HL-60/S4 (cell line): ENCODE data around the gene CLSTN1.
"Not testable (repeated sequence)": the region's sequence is repeated elsewhere in the genome, so short reads cannot be mapped to it uniquely, and the experiment has no call there.

Experiments
- in situ Hi-C: fragments of 300-500 bp; cut with MboI; formaldehyde crosslinking; loops from 2 replicates; pipeline ENCODE4 v1.14.3; 2022; ENCODE audit warnings: low sequenced_read_pairs

Gene CLSTN1

DNA sequence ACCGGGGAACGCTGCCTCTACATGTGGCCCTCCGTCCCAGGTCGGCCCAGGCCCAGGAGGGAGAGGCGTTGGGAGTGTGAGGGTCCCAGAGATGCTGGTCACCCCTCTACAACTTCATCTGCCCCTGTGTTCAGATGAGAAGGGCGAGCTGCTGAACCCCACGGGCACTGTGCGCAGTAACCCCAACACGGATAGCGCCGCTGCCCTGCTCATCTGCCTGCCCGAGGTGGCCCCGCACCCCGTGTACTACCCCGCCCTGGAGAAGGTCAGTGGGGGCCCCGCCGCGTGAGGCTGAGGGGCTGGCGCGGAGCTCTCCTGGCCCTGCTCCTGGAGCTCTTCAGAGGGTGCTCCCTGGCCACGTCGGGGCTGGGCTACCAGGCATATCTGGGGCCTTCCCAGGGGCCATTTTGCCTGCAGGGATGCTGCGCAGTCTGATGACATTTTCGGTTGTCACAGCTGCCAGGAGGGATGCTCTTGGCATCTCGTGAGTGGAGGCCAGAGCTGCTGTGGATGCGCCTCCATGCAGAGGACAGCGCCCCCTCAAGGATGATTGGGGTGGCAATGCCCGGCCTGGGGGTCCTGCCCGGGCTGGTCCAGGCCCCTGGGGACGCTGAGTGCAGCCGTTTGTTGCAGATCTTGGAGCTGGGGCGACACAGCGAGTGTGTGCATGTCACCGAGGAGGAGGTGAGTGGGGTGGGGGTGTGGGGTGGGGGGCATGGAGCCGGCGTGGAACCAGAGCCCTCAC is 103.6 kb downstream of the CLSTN1 start:
- in situ Hi-C loops: loop anchor here (5.0 kb wide), 1 partner anchor 93 kb away; no protein-coding TSS in a partner anchor

GRCh38 chr1:9718006-9718680 is 105.6 kb downstream of the CLSTN1 start:
- in situ Hi-C loops: loop anchor here (5.0 kb wide), 1 partner anchor 91 kb away; no protein-coding TSS in a partner anchor

- in situ Hi-C loops: loop anchor here (5.0 kb wide), 1 partner anchor 90 kb away; no protein-coding TSS in a partner anchor
Measured at GRCh38 chr1:9717193-9718005, 106.4 kb downstream of the CLSTN1 start.

DNA sequence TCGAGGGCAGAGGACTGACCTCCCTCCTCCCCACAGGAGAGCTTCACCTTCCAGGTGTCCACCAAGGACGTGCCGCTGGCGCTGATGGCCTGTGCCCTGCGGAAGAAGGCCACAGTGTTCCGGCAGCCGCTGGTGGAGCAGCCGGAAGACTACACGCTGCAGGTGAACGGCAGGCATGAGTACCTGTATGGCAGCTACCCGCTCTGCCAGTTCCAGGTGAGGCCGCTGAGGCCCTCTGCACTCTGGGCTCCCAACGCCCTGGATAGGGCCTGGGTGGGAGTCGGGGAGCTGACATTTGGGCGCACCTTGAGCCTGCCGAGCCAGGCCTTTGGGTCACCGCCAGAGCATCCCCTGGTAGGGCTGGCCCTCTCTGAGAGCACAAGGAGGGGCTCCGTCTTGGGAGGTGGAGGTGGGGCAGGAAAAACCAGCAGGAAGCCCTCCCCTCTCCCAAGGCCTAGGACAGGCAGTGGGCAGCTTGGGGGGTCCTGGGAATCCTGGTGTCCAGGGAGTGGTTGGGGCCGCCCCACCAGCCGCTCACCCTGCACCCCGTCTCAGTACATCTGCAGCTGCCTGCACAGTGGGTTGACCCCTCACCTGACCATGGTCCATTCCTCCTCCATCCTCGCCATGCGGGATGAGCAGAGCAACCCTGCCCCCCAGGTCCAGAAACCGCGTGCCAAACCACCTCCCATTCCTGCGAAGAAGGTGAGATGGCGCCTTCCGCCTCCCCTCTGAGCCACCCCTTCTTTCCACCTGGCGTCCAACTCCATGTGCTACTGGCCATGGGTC is 107.2 kb downstream of the CLSTN1 start:
- in situ Hi-C loops: loop anchor here (5.0 kb wide), 1 partner anchor 89 kb away; no protein-coding TSS in a partner anchor

DNA sequence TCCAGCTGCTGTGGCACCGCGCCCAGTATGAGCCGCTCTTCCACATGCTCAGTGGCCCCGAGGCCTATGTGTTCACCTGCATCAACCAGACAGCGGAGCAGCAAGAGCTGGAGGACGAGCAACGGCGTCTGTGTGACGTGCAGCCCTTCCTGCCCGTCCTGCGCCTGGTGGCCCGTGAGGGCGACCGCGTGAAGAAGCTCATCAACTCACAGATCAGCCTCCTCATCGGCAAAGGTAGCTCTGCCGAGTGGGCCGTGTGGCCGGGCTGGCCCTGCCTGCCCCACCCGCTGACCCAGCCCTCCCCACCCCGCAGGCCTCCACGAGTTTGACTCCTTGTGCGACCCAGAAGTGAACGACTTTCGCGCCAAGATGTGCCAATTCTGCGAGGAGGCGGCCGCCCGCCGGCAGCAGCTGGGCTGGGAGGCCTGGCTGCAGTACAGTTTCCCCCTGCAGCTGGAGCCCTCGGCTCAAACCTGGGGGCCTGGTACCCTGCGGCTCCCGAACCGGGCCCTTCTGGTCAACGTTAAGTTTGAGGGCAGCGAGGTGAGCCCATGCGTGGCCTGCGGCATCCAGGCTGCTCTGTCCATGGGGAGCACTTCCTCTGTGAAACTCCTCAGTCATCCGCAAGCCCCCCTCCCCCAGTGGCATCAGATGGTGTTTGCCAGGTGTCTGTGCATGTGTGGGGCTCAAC is 108.1 kb downstream of the CLSTN1 start:
- in situ Hi-C loops: loop anchor here (5.0 kb wide), 1 partner anchor 88 kb away; no protein-coding TSS in a partner anchor

DNA sequence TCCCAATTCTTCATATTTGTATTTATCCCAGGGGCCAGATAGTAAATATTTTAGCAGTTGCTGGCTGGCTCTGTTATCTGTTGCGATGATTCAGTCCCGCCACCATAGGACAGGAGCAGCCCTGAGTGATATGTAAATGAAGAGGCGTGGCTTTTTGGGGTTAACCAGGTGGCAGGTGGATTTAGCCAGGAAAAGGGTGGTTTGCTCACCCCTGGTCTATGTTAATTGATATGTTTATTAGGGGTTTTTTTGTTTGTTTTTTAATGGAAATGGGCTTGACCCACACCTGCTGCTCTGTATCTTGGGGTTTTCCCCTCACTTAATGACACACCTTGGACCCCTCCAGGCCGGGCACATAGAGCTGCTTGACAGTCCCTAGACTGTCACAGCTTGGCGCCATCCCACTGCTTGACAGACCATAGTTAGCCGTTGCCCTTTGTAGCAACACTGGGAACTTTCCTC is 109.5 kb downstream of the CLSTN1 start:
- in situ Hi-C loops: no loop called here

- in situ Hi-C loops: not testable (repeated sequence)
Measured at GRCh38 chr1:9712767-9713166, 111.0 kb downstream of the CLSTN1 start.

DNA sequence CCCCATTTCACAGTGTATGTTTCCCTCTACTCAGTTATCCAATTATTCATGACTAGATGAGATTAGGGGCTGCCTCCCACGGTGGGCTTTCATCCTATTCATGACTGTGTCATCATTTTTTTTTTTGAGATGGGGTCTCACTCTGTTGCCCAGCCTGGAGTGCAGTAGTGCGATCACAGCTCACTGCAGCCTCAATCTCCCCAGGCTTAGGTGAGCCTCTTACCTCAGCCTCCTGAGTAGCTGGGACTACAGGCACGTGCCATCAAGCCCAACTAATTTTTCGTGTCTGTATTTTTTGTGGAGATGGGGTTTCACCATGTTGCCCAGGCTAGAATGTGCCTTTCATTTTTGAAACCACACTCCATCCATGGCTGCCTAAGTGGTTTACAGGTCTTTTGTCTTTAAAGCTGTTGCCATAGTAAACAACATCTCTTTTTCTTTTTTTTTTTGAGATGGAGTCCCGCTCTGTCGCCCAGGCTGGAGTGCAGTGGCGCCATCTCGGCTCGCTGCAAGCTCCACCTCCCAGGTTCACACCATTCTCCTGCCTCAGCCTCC is 112.2 kb downstream of the CLSTN1 start:
- in situ Hi-C loops: no loop called here

DNA sequence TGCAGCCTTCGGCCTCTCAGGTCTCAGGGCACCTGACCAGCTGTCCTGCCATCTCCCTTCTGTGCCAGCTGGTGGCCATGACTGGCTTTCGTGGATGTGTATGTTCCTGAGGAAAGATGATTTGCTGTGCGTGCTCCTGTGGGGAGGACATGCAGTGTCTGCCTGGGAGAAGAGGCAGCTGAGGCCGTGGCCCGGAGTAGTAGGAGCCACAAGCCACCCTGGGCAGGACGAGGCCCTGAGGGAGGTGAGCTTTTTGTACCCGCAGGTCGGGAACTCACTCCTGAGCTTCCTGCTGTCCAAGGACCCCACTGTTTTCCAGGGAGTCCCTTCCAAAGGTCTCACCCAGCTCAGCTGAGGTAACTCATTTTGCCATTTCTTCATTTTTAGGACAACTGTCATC is 113.7 kb downstream of the CLSTN1 start:
- in situ Hi-C loops: no loop called here

- in situ Hi-C loops: no loop called here
Measured at GRCh38 chr1:9706178-9706577, 117.6 kb downstream of the CLSTN1 start.

GRCh38 chr1:9705337-9706093 is 118.2 kb downstream of the CLSTN1 start:
- in situ Hi-C loops: no loop called here

DNA sequence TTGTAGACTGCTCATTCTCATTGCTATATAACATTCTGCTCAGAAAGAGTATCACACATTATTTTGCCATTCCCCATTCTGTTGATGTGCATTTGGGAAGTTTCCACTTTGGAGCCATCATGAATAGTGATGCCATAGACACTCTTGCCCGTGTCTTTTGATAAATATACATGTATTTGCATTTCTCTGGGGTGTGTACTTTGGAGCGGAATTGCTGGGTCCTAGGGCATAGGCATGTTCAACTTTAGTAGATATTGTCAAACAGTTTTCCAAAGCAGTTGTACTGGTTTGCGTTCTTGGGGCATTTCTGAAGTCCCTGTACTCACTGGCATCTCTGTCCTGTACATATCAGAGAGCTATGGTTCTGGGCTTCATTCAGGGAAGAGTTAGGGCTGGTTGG is 120.1 kb downstream of the CLSTN1 start:
- in situ Hi-C loops: no loop called here

DNA sequence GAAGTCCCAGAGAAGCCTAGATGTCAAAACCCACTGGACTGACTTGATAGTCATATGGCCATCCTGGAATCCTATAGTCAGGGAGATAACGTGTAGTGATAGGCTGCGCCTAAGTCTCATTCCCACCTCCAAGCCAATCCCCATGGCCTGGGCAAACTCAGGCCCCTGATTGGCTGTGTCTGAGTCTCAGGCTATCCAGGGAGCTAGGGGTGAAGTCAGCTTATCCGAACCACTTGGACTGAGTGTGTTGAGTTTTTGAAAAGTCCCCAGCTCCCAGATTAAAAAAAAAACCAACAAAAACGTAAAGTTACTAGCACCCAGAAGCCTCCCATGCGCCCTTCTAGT is 120.6 kb downstream of the CLSTN1 start:
- in situ Hi-C loops: no loop called here

DNA sequence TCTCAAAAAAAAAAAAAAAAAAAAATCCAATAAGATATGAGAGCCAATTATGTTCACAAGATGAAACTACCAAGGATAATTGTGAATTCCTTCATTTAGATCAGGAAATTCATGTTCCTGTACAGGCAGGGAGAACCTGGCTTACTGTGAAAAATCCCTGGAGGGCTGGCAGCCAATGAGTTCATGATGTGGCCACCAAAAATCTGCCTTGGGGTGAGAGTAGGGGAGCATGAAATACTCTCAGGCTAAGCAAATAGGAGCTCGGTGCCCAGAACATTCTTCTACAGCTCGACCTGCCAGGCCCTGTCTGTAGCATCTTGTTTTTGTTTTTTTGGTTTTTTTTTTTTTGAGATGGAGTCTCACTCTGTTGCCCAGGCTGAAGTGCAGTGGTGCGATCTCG is 122.1 kb downstream of the CLSTN1 start:
- in situ Hi-C loops: no loop called here

GRCh38 chr1:9700340-9700739 is 123.4 kb downstream of the CLSTN1 start:
- in situ Hi-C loops: no loop called here

DNA sequence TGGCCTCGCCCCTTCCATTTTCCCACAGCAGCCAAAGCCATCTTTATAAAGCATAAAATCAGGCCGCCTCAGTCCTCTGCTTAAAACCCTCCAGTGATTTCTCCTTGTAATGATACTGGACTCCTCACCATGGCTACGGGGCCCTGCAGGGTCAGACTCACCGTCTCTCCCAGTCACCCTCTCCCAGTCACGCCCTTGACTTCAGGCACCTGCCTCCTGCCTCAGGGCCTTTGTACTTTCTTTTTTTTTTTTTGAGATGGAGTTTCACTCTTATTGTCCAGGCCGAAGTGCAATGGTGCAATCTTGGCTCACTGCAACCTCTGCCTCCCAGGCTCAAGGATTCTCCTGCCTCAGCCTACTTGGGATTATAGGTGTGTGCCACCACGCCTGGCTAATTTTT is 124.4 kb downstream of the CLSTN1 start:
- in situ Hi-C loops: no loop called here

- in situ Hi-C loops: no loop called here
Measured at GRCh38 chr1:9696793-9697192, 127.0 kb downstream of the CLSTN1 start.

DNA sequence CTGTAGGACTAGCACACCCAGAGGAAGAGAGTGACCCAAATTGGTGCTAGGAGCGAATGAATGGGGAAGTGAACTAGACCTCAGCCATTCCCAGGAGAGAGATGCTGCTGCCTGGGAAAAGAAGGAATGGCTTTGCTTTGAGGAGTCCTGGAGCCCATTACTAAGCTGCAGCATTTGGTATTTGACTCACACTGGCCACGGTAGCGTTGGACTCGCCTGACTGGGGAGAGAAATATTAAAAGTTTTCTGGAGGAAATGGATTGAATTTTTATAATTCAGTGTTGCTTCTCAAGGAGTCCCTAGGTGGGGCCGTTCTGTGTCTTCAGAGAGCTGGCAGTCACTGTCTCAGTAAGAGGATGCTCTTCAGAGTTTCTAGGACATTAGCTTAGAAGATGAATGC is 132.1 kb downstream of the CLSTN1 start:
- in situ Hi-C loops: no loop called here

DNA sequence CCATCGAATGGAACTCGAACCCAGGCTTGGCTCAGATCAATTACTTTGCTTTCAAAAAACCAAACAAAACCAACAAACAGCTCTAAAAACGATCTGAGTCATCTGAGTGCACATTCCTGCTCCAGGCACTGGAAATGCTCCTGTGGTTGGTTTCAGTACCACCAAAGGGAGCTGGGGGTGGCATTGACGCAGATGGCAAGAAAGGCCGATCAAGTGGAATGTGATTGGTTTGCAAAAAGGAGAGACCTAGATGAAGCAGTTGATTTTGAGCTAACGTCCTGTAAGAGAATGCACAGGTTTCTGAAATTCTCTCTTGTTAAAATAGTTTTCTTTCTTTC is 132.7 kb downstream of the CLSTN1 start:
- in situ Hi-C loops: no loop called here
